Activated gamma-delta T cell (primary cell): ENCODE measurements around the gene RASSF7.

ENCODE experiments used
- DNase-seq: peaks from one replicate; lab custom pipeline; 2025; lab: John Stamatoyannopoulos, UW

The RASSF7 gene

GRCh38 chr11:610146-610801, 49.5 kb downstream of the RASSF7 start:
- DNase-seq, result no peak

GRCh38 chr11:611001-611996, 50.5 kb downstream of the RASSF7 start:
- DNase-seq, result no peak

GRCh38 chr11:612201-612960, 51.6 kb downstream of the RASSF7 start:
- no peak for DNase-seq

- DNase-seq, result no peak
These were observed 52.2 kb downstream of the RASSF7 start for GRCh38 chr11:612961-613300.

GRCh38 chr11:613369-613968, 52.7 kb downstream of the RASSF7 start:
- DNase-seq, result peak; percentile 59
